Caco-2 (cell line): ENCODE data around the gene TEX13B. TPM values are rescaled to one million over a fixed set of nuclear protein-coding genes. Genes with fewer than 3 reads are reported as not detected.

ENCODE experiments used
- Bru-seq: library from RNA; stranded (reverse); fragments of 400-500 nt; gene quantifications from one replicate; lab custom pipeline; 2021; lab: Mats Ljungman, UMichigan
- BruChase-seq, 2 experiments: library from RNA; stranded (reverse); fragments of 400-500 nt; gene quantifications; one replicate each; lab custom pipeline; 2021; lab: Mats Ljungman, UMichigan
- BruUV-seq: library from RNA; stranded (reverse); fragments of 400-500 nt; replicated peaks from 2 replicates; lab custom pipeline; 2021; lab: Mats Ljungman, UMichigan
- CTCF ChIA-PET: fragments of 300-600 bp; sonication (Branson Sonifier 250); formaldehyde crosslinking; loops from one replicate; lab custom pipeline; 2022; ENCODE audit warnings: antibody characterized with exemption; lab: Charles Lee
- POLR2A ChIA-PET: fragments of 300-600 bp; sonication (Branson Sonifier 250); formaldehyde crosslinking; loops from one replicate; lab custom pipeline; 2022; ENCODE audit warnings: antibody characterized with exemption; lab: Charles Lee
- DNase-seq, 2 experiments: peaks; one replicate each; pipeline versions ENCODE4 v3.0.0 to v3.0.0-alpha.2; 2020 to 2022
- H3K27me3 ChIP-seq: replicated peaks from 2 replicates; pipeline ENCODE4 v1.6.0; 2011; ENCODE audit warnings: low read length; ENCODE audit not compliant: control insufficient read depth, insufficient read depth
- H3K36me3 ChIP-seq: 2 replicates; pipeline ENCODE4 v1.5.1; 2011; ENCODE audit warnings: low read length; ENCODE audit not compliant: control insufficient read depth, insufficient read depth
- H3K4me1 ChIP-seq: fragments of 250-450 bp; sonication (Bioruptor Pico); 2 replicates; pipeline ENCODE4 v1.5.1; 2020; ENCODE audit warnings: mild to moderate bottlenecking
- H3K4me3 ChIP-seq: 2 replicates; pipeline ENCODE4 v1.5.1; 2011; ENCODE audit warnings: low read depth, mild to moderate bottlenecking, control low read depth, low read length
- H3K9me3 ChIP-seq: fragments of 250-450 bp; sonication (Bioruptor Pico); 2 replicates; pipeline ENCODE4 v1.5.1; 2020; ENCODE audit warnings: mild to moderate bottlenecking, moderate library complexity
- H3K27ac Mint-ChIP-seq: one replicate; pipeline ENCODE4 v1.8.0; 2022; ENCODE audit warnings: mixed read lengths; ENCODE audit not compliant: unreplicated experiment
- H3K27me3 Mint-ChIP-seq: one replicate; pipeline ENCODE4 v1.8.0; 2022; ENCODE audit warnings: mixed read lengths; ENCODE audit not compliant: insufficient read depth, unreplicated experiment
- H3K36me3 Mint-ChIP-seq: one replicate; pipeline ENCODE4 v1.8.0; 2022; ENCODE audit warnings: mild to moderate bottlenecking, mixed read lengths; ENCODE audit not compliant: insufficient read depth, unreplicated experiment
- H3K4me1 Mint-ChIP-seq: one replicate; pipeline ENCODE4 v1.8.0; 2022; ENCODE audit warnings: low read depth, mixed read lengths; ENCODE audit not compliant: unreplicated experiment
- H3K4me3 Mint-ChIP-seq: one replicate; pipeline ENCODE4 v1.8.0; 2022; ENCODE audit warnings: mild to moderate bottlenecking, moderate library complexity, mixed read lengths; ENCODE audit not compliant: unreplicated experiment
- H3K9me3 Mint-ChIP-seq: one replicate; pipeline ENCODE4 v1.8.0; 2022; ENCODE audit warnings: mixed read lengths; ENCODE audit not compliant: unreplicated experiment
- CTCF ChIP-seq, 2 experiments: fragments of 200-600 bp in 1 of 2; IDR thresholded peaks; 1 replicate in 1 of 2; 2 replicates in 1 of 2; pipeline versions ENCODE4 v1.5.1 to v1.8.0; 2011 to 2022; ENCODE audit warnings: antibody characterized with exemption in 1 of 2, control low read depth in 1 of 2, inconsistent platforms in 1 of 2, low read depth in 1 of 2, low read length in 1 of 2, mild to moderate bottlenecking in 1 of 2, moderate library complexity in 1 of 2; ENCODE audit not compliant: insufficient read depth in 1 of 2, severe bottlenecking in 1 of 2, unreplicated experiment in 1 of 2
- intact Hi-C: fragments of 100-400 bp; cut with micrococcal nuclease; formaldehyde crosslinking; loops from one replicate; pipeline ENCODE4 v1.10.0; 2022; ENCODE audit not compliant: unreplicated experiment
- long read RNA-seq: library from polyadenylated mRNA; stranded (forward); transcript quantifications from one replicate; pipeline ENCODE4 v2.0.0, GENCODE V29; 2022
- total RNA-seq: library from RNA; stranded (reverse); gene quantifications from 2 replicates; pipeline ENCODE4 v1.2.3, GENCODE V29; 2022

The TEX13B gene
- not detected in 2 replicates for total RNA-seq
- not detected for Bru-seq, nascent RNA
- BruChase-seq, experiment 1, labeled RNA remaining after a 2-hour chase: not detected
- not detected for BruChase-seq, experiment 2, labeled RNA remaining after a 6-hour chase
- long read RNA-seq: 0 reads

GRCh38 chrX:107982356-107982755, at the start of gene TEX13B:
TEX13B (minus strand) TSS chrX:107982370; CDS start chrX:107982127, 243 bp downstream.
- Mint-ChIP-seq H3K27ac (no peak within 1 kb of the TSS), H3K27me3 (peaks cover 9% of the 10 kb centered on the region), H3K9me3 (no peaks in the 10 kb centered on the region), H3K36me3 (no peaks in the 10 kb centered on the region), H3K4me3 (no peak within 1 kb of the TSS), H3K4me1 (no peaks in the 10 kb centered on the region)
- Histone ChIP-seq H3K36me3 (no peaks in the 10 kb centered on the region), H3K9me3 (no peaks in the 10 kb centered on the region), H3K4me3 (no peak within 1 kb of the TSS), H3K27me3 (no peaks in the 10 kb centered on the region), H3K4me1 (no peaks in the 10 kb centered on the region)
- no peak for DNase-seq
- ChIA-PET CTCF (no interaction called here), POLR2A (no interaction called here)
- no TSS peak for BruUV-seq
- intact Hi-C loops: no loop called here
- no peak for TF ChIP-seq CTCF (IDR thresholded peaks at IDR 0.05; ENCODE audit: insufficient read depth in 1 of 2, low read depth in 1 of 2, low read length in 1 of 2, severe bottlenecking in 1 of 2, unreplicated experiment in 1 of 2)

GRCh38 chrX:108029928-108030711, 48.0 kb upstream of the TEX13B start:
- no peak for DNase-seq
- no peak overlapping the region for H3K4me3 Mint-ChIP-seq
- peaks cover 1% of the 10 kb centered on the region; the same call in 1 of the 2 replicates for H3K4me1 ChIP-seq
- H3K27ac Mint-ChIP-seq: no peak overlapping the region
- H3K36me3 ChIP-seq: no peaks in the 10 kb centered on the region
- H3K36me3 Mint-ChIP-seq: no peaks in the 10 kb centered on the region
- H3K27me3 Mint-ChIP-seq: no peaks in the 10 kb centered on the region
- H3K27me3 ChIP-seq: no peaks in the 10 kb centered on the region
- POLR2A ChIA-PET: no interaction called here
- H3K4me1 Mint-ChIP-seq: peaks cover 6% of the 10 kb centered on the region
- H3K4me3 ChIP-seq: no peak overlapping the region
- H3K9me3 ChIP-seq: no peaks in the 10 kb centered on the region
- H3K9me3 Mint-ChIP-seq: peaks cover 9% of the 10 kb centered on the region
- TF ChIP-seq CTCF (IDR thresholded peaks at IDR 0.05; ENCODE audit: insufficient read depth in 1 of 2, low read depth in 1 of 2, low read length in 1 of 2, severe bottlenecking in 1 of 2, unreplicated experiment in 1 of 2): no peak
- CTCF ChIA-PET: no interaction called here
- intact Hi-C loops: no loop called here
- BruUV-seq: no TSS peak

GRCh38 chrX:108028854-108029253, 46.7 kb upstream of the TEX13B start:
- H3K4me3 ChIP-seq: no peak overlapping the region
- Mint-ChIP-seq H3K36me3 (no peaks in the 10 kb centered on the region), H3K27ac (no peak overlapping the region), H3K4me3 (no peak overlapping the region), H3K27me3 (no peaks in the 10 kb centered on the region), H3K4me1 (peaks cover 6% of the 10 kb centered on the region), H3K9me3 (peaks cover 9% of the 10 kb centered on the region)
- no peaks in the 10 kb centered on the region for H3K36me3 ChIP-seq
- no peak for DNase-seq
- no peaks in the 10 kb centered on the region for H3K27me3 ChIP-seq
- no TSS peak for BruUV-seq
- no peaks in the 10 kb centered on the region for H3K9me3 ChIP-seq
- no peaks in the 10 kb centered on the region for H3K4me1 ChIP-seq
- POLR2A ChIA-PET: no interaction called here
- CTCF ChIA-PET: no interaction called here
- intact Hi-C loops: no loop called here
- no peak for TF ChIP-seq CTCF (IDR thresholded peaks at IDR 0.05; ENCODE audit: insufficient read depth in 1 of 2, low read depth in 1 of 2, low read length in 1 of 2, severe bottlenecking in 1 of 2, unreplicated experiment in 1 of 2)
